ENCODE results near the gene DIPK1A. TPM values are rescaled to one million over a fixed set of nuclear protein-coding genes. Genes with fewer than 3 reads are reported as not detected.

The DIPK1A gene
- total RNA-seq, 2 donors from 2014 or later: 7.9 to 8.7 TPM

Other genes starting within 250 kb of the DIPK1A start
- gene EVI5, start 176.4 kb downstream of the DIPK1A start, total RNA-seq: under 1 TPM; 0.70 to 0.80 TPM
- 1,000 to 10,000 TPM; 1,386 to 1,390 TPM for gene RPL5, start 129.4 kb downstream of the DIPK1A start, total RNA-seq
- 10 to 100 TPM; 37.7 to 42.4 TPM for gene MTF2, start 117.8 kb upstream of the DIPK1A start, total RNA-seq
- gene TMED5, start 219.0 kb upstream of the DIPK1A start, total RNA-seq: 10 to 100 TPM; 47.6 to 55.1 TPM
- gene CCDC18, start 219.3 kb upstream of the DIPK1A start, total RNA-seq: 10 to 100 TPM in 1 of 2 donors, 1 to 10 TPM in 1; 8.3 to 11.5 TPM

All from T-helper 17 cell (primary cell).